Stimulated activated memory B cell treated with anti-CD40 and anti-IgM and Interleukin-4, amounts not matched to agents 10 μg/mL and 1 μg/mL and 100 μg/mL, for 72 hours (primary cell): ENCODE measurements around the gene ZCWPW1.
A peak's percentile ranks its signal among the peaks of the same experiment; 100 is the strongest.
"Not testable (repeated sequence)": the region's sequence is repeated elsewhere in the genome, so short reads cannot be mapped to it uniquely, and the experiment has no call there.

ENCODE experiments used
- ATAC-seq: fragments of 150-1000 bp; cut with Tn5 transposase; 2 replicates; pipeline ENCODE4 v1.10.0; 2021
- H3K27ac Mint-ChIP-seq: one replicate; pipeline ENCODE4 v1.8.0; 2022; ENCODE audit warnings: mild to moderate bottlenecking, mixed read lengths
- H3K27me3 Mint-ChIP-seq: one replicate; pipeline ENCODE4 v1.8.0; 2022; ENCODE audit warnings: mixed read lengths
- H3K36me3 Mint-ChIP-seq: one replicate; pipeline ENCODE4 v1.8.0; 2022; ENCODE audit warnings: mixed read lengths
- H3K4me1 Mint-ChIP-seq: one replicate; pipeline ENCODE4 v1.8.0; 2022; ENCODE audit warnings: mixed read lengths
- H3K4me3 Mint-ChIP-seq: one replicate; pipeline ENCODE4 v1.8.0; 2022; ENCODE audit warnings: mild to moderate bottlenecking, moderate library complexity, mixed read lengths
- H3K9me3 Mint-ChIP-seq: one replicate; pipeline ENCODE4 v1.8.0; 2022; ENCODE audit warnings: mixed read lengths

Gene ZCWPW1

DNA sequence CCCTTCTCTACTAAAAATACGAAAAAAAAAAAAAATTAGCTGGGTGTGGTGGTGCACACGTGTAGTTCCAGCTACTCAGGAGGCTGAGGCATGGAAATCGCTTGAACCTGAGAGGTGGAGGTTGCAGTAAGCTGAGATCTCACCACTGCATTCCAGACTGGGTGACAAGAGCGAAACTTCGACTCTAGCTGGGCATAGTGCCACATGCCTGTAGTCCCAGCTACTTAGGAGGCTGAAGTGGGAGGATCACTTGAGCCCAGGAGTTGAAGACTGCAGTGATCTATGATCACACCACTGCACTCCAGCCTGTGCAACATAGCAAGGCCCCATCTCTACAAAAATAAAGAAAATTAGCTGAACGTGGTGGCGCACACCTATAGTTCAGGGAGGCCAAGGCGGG, 36.8 kb upstream of the ZCWPW1 start:
- H3K4me3 Mint-ChIP-seq: no peak overlapping the region
- peaks cover 18% of the 10 kb centered on the region for H3K4me1 Mint-ChIP-seq
- H3K36me3 Mint-ChIP-seq: peaks cover 35% of the 10 kb centered on the region
- H3K27me3 Mint-ChIP-seq: no peaks in the 10 kb centered on the region
- H3K9me3 Mint-ChIP-seq: no peaks in the 10 kb centered on the region
- H3K27ac Mint-ChIP-seq: no peak overlapping the region
- no peak for ATAC-seq

DNA sequence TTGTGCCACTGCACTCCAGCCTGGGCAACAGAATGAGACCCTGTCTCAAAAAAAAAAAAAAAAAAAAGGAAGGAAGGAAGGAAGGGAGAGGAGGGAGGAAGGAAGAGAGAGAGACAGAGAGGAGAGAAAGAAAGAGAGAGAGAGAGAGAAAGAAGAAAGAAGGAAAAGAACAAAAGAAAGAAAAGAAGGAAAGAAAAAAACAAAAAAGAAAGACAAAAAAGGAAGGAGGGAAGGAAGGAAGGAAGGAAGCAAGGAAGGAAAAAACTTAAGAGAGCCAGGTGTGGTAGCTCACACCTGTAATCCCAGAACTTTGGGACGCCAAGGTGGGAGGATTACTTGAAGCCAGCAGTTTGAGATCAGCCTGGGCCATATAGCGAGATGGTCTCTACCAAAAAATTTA, 36.3 kb upstream of the ZCWPW1 start:
- no peak for ATAC-seq
- Mint-ChIP-seq H3K27ac (no peak overlapping the region), H3K27me3 (no peaks in the 10 kb centered on the region), H3K4me1 (peaks cover 18% of the 10 kb centered on the region), H3K4me3 (no peak overlapping the region), H3K36me3 (peaks cover 35% of the 10 kb centered on the region), H3K9me3 (no peaks in the 10 kb centered on the region)

DNA sequence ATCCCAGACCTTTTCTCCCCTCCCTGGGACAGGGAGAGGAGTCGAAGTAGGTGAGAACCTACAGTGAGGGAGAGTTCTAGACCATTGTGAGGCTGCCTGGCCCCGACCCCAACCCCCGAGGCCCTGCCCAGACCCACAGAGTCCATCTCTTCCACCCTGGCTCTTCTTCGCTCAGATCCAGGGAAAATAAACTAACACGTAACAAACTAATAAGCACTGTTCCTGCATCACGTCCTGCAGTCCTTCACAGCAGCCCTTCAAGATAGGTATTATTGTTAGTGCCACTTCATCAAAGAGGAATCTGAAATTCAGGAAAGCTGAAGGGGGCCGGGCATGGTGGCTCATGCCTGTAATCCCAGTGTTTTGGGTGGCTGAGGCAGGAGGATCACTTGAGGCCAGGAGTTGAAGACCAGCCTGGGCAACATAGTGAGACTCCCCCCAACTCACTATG, 35.7 kb upstream of the ZCWPW1 start, which contains the start of gene SPACDR:
SPACDR (minus strand) TSS at position 51 of the 451 bp plus-strand sequence. CDS start 235 bp downstream, outside the sequence.
- no peaks in the 10 kb centered on the region for H3K27me3 Mint-ChIP-seq
- peaks cover 17% of the 10 kb centered on the region for H3K4me1 Mint-ChIP-seq
- no peak within 1 kb of the TSS for H3K27ac Mint-ChIP-seq
- no peak for ATAC-seq
- peaks cover 40% of the 10 kb centered on the region for H3K36me3 Mint-ChIP-seq
- H3K4me3 Mint-ChIP-seq: no peak within 1 kb of the TSS
- no peaks in the 10 kb centered on the region for H3K9me3 Mint-ChIP-seq

DNA sequence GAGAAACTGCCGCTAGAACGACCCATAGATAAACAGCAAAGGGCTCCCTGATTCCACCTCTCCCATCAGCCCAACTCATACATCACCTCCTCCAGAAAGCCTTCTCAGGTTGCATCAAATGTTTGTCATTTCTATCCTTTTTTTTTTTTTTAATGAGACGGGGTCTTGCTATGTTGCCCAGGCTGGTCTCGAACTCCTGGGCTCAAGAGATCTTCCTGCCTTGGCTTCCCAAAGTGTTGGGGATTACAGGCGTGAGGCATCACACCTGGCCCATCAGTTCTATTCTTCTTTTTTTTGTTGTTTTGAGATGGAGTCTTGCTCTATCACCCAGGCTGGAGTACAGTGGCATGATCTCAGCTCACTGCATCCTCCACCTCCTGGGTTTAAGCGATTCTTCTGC, 28.5 kb upstream of the ZCWPW1 start:
- no peaks in the 10 kb centered on the region for H3K9me3 Mint-ChIP-seq
- no peak overlapping the region for H3K4me3 Mint-ChIP-seq
- H3K27ac Mint-ChIP-seq: no peak overlapping the region
- peaks cover 7% of the 10 kb centered on the region for H3K4me1 Mint-ChIP-seq
- peaks cover 13% of the 10 kb centered on the region for H3K36me3 Mint-ChIP-seq
- ATAC-seq: no peak
- no peaks in the 10 kb centered on the region for H3K27me3 Mint-ChIP-seq

DNA sequence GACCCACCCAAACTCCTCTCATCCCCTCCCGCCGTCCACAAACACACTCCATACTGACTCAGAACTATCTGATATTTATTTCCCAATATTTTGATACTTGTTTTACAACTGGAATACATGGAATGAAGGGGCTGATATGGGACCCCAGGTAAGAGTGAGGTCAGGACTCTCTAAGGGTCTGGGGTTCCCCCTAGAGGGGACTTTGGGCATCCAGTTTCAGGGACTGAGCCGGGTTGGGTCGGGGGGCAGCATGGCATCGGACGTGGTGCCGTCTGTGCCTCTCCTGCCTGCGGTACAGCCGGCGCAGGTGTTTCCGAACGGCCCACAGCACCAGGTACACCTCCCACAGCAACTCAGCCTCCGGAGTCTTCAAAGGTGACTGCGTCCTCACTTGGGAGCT, 28.1 kb upstream of the ZCWPW1 start:
- Mint-ChIP-seq H3K27ac (no peak overlapping the region), H3K27me3 (no peaks in the 10 kb centered on the region), H3K4me3 (no peak overlapping the region), H3K4me1 (peaks cover 7% of the 10 kb centered on the region), H3K36me3 (peaks cover 13% of the 10 kb centered on the region), H3K9me3 (no peaks in the 10 kb centered on the region)
- ATAC-seq: no peak

DNA sequence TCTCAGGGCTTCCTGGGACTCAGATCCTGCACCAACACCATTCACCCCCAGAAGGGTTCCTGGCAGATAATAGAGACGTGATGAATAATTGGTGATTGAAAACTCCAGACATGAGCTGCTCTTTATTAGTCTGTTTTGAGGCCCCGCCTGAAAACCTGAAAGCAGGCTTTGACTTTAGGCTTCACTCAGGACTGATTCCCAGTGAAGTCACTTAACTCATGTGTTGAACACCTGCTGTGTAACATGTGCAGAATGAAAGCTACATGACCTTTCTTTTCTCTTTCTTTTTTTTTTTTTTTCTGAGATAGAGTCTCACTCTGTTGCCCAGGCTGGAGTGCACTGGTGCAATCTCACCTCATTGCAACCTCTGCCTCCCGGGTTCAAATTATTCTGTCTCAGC, 26.7 kb upstream of the ZCWPW1 start:
- H3K4me3 Mint-ChIP-seq: no peak overlapping the region
- peaks cover 13% of the 10 kb centered on the region for H3K36me3 Mint-ChIP-seq
- H3K9me3 Mint-ChIP-seq: no peaks in the 10 kb centered on the region

DNA sequence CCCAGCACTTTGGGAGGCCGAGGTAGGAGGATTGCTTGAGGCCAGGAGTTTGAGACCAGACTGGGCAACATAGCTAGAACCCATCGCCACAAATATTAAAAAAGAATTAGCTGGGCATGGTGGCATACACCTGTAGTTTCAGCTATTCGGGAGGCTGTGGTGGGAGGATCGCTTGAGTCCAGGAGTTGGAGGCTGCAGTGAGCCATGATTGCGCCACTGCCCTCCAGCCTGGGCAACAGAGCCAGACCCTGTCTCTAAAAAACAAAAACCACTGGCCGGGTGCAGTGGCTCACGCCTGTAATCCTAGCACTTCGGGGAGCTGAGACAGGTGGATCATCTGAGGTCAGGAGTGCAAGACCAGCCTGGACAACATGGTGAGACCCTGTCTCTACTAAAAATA, 25.4 kb upstream of the ZCWPW1 start:
- not testable (repeated sequence) for H3K9me3 Mint-ChIP-seq, H3K27ac Mint-ChIP-seq, H3K4me3 Mint-ChIP-seq, H3K27me3 Mint-ChIP-seq, ATAC-seq, H3K36me3 Mint-ChIP-seq
- peaks cover 18% of the 10 kb centered on the region for H3K4me1 Mint-ChIP-seq

More for the DNA sequence above, 26.7 kb upstream of the ZCWPW1 start:
- no peak for ATAC-seq
- no peaks in the 10 kb centered on the region for H3K27me3 Mint-ChIP-seq
- H3K27ac Mint-ChIP-seq: no peak overlapping the region
- H3K4me1 Mint-ChIP-seq: peaks cover 17% of the 10 kb centered on the region

DNA sequence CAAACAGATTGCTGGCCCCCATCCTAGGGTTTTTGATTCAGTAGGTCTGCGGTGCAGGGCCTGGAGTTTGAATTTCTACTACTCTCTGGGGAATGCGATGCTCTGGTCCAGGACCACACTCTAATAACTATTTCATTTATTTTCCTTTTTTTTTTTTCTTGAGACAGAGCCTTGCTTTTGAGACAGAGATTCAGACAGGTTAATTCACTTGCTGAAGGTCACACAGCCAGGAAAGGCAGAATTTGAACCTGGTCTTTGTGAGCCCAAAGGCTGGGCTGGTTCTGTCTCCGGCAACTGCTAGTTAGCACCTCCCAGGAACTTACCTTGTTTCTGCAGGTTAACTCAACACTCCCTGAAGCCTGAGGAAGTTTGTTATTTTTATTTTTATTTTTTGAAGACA, 24.0 kb upstream of the ZCWPW1 start:
- ATAC-seq: no peak
- H3K36me3 Mint-ChIP-seq: no peaks in the 10 kb centered on the region
- no peak overlapping the region for H3K27ac Mint-ChIP-seq
- H3K27me3 Mint-ChIP-seq: no peaks in the 10 kb centered on the region
- no peak overlapping the region for H3K4me3 Mint-ChIP-seq
- H3K9me3 Mint-ChIP-seq: no peaks in the 10 kb centered on the region
- H3K4me1 Mint-ChIP-seq: peaks cover 18% of the 10 kb centered on the region

DNA sequence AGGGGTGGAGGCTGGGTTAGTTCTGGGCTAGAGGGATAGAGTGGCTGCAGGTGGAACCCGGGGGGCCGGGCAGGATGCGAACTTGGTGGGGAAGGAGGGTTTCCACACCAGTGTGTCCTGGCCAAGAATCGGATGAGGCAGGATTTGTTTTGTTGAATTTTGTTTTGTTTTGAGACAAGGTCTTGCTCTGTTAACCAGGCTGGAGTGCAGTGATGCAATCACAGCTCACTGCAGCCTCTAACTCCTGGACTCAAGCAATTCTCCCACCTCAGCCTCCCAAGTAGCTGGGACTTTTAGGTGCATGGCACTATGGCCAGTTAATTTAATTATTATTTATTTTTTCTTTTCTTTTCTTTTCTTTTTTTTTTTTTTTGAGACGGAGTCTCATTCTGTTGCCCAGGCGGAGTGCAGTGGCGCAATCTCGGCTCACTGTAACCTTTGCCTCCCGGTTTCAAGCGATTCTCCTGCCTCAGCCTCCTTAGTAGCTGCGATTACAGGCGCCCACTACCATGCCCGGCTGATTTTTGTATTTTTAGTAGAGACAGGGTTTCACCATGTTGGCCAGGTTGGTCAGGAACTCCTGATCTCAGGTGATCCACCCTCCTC, 20.8 kb upstream of the ZCWPW1 start:
- peak overlapping the region; percentile 18 for H3K4me3 Mint-ChIP-seq
- H3K9me3 Mint-ChIP-seq: no peaks in the 10 kb centered on the region
- peaks cover 29% of the 10 kb centered on the region for H3K4me1 Mint-ChIP-seq
- no peak overlapping the region for H3K27ac Mint-ChIP-seq
- no peaks in the 10 kb centered on the region for H3K36me3 Mint-ChIP-seq
- H3K27me3 Mint-ChIP-seq: no peaks in the 10 kb centered on the region
- ATAC-seq: no peak

DNA sequence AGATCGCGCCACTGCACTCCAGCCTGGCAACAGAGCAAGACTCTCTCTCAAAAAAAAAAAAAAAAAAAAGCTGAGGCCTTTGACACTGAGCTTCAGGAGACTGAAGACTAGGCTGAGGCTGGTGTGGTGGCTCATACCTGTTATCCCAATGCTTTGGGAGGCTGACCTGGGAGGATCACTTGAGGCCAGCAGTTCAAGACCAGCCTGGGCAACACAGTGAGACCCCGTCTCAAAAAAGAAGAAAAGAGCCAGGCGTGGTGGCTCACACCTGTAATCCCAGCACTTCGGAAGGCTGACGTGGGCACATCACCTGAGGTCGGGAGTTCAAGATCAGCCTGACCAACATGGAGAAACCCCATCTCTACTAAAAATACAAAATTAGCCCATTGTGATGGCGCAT, 18.9 kb upstream of the ZCWPW1 start:
- peaks cover 32% of the 10 kb centered on the region for H3K4me1 Mint-ChIP-seq
- not testable (repeated sequence) for H3K27me3 Mint-ChIP-seq, H3K36me3 Mint-ChIP-seq, H3K27ac Mint-ChIP-seq, H3K4me3 Mint-ChIP-seq, ATAC-seq, H3K9me3 Mint-ChIP-seq

DNA sequence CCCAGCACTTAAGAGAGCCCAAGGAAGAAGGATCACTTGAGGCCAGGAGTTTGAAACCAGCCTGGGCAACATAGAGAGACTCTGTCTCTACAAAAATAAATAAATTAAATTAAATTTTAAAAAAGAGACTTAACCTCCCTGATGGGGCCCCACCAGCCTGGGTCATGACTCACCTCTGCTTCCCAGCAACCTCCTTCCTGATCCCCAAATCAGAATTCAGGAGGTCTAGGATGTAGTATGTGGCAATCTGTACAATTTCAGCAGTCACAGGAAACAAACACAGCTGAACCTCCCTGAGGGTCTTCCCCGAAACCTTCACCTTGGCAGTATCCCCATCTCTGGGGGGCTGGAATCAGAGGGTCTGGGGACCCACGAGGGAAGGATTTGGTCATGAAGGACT, 17.5 kb upstream of the ZCWPW1 start:
- no peaks in the 10 kb centered on the region for H3K36me3 Mint-ChIP-seq
- H3K4me3 Mint-ChIP-seq: no peak overlapping the region
- no peaks in the 10 kb centered on the region for H3K9me3 Mint-ChIP-seq
- ATAC-seq: no peak
- H3K4me1 Mint-ChIP-seq: peaks cover 30% of the 10 kb centered on the region
- no peaks in the 10 kb centered on the region for H3K27me3 Mint-ChIP-seq
- H3K27ac Mint-ChIP-seq: peak overlapping the region; percentile 78

DNA sequence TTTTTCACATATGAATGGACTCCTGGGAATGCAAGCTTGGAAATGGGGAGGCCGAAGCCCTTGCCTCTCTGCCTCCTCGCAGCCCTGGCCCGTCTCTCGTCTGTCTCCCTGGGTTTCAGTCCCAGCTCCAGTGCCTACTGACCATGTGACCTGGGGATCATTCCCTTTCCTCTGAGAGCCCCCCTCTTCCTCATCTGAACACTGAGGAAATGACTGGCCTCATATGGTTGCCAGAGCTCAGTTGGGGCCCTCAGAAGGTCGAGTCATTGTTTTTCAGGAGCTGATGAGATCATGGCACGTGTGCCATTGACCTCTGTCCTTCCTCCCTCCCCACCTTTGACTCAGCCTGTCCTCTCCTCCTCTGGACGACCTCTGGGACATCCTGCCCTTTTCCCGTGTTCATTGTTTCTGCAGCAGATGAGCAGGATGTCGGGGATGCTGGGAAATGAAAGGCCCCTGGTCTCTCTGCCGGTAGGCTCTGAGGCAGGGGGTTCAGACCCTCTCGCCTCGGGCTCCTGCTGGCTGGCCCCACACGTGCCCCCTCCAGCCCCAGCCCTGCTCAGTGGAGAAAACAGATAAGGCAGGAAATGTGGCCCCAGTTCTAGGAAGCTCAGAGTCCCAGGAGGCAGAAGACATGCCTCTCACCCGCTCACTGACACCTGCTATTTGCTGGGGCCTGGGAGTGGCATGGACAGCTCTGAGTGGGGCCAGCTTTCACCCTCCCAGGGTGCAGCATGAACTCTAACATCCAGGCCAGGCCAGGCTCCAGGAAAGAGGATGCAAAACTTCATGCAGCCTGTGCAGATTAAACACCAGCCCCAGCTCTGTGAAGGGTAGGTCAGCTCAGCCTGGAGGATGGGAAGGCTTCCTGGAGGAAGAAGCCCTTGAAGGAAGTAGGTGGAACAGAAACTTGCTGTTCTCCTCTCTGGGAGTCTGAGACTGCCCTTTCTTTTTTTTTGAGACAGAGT, 16.1 kb upstream of the ZCWPW1 start:
- no peaks in the 10 kb centered on the region for H3K9me3 Mint-ChIP-seq
- H3K27me3 Mint-ChIP-seq: no peaks in the 10 kb centered on the region
- H3K36me3 Mint-ChIP-seq: no peaks in the 10 kb centered on the region
- peak overlapping the region; percentile 78 for H3K27ac Mint-ChIP-seq
- ATAC-seq: peak; percentile 78
- H3K4me1 Mint-ChIP-seq: peaks cover 21% of the 10 kb centered on the region
- H3K4me3 Mint-ChIP-seq: no peak overlapping the region

DNA sequence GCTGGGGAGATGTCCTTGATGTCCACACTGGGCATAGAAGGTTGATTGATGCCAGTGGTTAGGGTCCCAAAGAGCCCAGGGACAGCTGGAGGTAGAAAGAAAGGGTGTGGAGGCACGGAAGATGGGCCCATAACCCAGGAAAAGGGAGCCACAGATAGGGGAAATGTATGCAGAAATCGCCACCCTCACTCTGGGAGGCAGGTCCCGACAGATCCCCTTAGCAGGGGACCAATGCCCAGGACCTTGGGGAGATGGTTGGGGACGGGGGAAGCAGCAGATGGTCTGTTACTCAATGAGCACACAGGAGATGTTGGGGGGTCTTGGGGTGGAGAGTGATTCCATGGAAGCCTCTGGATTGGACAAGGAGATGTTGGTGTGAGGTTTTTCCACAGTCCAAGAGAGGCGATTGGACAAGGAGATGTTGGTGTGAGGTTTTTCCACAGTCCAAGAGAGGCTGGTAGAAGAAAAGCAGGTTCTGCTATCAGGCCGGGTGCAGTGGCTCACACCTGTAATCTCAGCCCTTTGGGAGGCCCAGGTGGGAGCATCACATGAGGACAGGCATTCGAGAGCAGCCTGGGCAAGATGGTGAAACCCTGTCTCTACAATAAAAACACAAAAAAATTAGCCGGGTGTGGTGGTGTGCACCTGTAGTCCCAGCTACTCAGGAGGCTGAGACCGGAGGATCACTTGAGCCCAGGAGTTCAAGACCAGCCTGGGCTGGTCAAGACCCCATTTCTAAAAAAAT, 14.8 kb upstream of the ZCWPW1 start:
- no peaks in the 10 kb centered on the region for H3K27me3 Mint-ChIP-seq
- ATAC-seq: no peak
- no peak overlapping the region for H3K4me3 Mint-ChIP-seq
- H3K4me1 Mint-ChIP-seq: peaks cover 21% of the 10 kb centered on the region
- no peaks in the 10 kb centered on the region for H3K36me3 Mint-ChIP-seq
- no peaks in the 10 kb centered on the region for H3K9me3 Mint-ChIP-seq
- H3K27ac Mint-ChIP-seq: peak overlapping the region; percentile 48

DNA sequence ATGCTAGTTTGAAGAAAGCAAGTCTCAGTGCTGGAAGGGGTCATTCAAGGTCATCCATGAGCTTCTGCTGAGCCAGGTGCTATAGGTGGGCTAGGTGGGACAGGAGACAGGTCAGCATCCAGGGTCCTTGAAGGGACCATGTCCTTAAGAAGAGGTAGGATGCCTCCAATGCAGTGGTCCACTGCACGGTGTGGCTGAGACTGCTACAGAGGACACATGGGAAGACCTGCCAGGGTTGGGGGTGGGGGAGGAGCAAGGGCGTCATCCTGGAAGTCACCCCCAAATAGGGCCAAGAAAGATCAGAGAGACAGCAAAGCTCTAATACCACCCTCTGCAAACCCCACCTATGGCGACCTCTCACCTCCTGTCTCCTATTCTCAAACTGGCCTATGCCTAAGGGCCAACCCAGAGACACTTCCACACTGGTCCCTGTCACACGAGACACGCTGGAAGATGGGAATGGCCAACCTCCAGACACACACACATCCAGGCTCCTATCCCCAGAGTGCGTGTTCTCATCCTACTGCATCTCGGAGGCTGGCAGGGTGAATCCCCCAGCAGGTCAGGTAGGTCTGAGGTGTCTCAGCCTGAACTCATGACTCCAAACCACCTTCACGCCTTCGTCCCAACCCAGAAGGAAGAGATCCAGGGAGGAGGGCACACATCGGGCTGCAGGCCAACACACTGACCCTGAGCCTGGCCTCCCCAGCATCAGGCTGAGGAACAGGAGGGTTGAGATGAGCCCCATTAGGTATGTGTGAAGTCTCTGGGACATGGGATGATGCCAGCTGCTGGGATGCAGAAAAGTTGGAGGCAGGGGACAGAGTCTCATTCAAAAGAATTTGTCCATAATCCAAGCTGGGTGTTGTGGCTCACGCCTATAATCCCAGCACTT, 13.4 kb upstream of the ZCWPW1 start:
- Mint-ChIP-seq H3K4me1 (peaks cover 21% of the 10 kb centered on the region), H3K36me3 (no peaks in the 10 kb centered on the region), H3K4me3 (no peak overlapping the region), H3K27me3 (no peaks in the 10 kb centered on the region), H3K9me3 (no peaks in the 10 kb centered on the region), H3K27ac (no peak overlapping the region)
- ATAC-seq: no peak
